ENCODE data around the gene MSANTD7. TPM values are rescaled to one million over a fixed set of nuclear protein-coding genes. Genes with fewer than 3 reads are reported as not detected.

The MSANTD7 gene
- total and polyA plus RNA-seq, 10 of the 15 experiments (the other 5 are each of a cell fraction or from before 2014, with no cell fraction given) = 3.5 to 22.8 (median 18.5) TPM

DNA sequence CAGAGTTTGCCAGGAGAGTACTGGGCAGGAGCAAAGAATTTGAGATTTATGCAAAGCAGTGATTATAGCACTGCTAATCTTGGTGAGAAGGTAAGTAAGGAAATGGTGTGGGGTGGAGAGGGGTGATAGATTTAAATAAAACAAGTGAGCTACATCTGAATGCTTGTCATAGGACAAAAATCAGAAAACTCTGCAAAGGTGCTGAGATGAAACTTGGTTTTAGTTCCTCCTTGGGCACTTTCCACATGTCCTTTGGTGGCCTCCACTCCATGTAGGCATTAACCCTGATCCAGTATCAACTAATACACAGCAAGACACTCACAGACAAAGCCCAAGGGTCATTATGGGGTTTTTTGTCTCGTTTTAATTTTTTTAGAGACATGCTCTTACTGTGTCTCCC lies 37.7 kb upstream of the MSANTD7 start (continued):
- TF ChIP-seq, protein P1, sequence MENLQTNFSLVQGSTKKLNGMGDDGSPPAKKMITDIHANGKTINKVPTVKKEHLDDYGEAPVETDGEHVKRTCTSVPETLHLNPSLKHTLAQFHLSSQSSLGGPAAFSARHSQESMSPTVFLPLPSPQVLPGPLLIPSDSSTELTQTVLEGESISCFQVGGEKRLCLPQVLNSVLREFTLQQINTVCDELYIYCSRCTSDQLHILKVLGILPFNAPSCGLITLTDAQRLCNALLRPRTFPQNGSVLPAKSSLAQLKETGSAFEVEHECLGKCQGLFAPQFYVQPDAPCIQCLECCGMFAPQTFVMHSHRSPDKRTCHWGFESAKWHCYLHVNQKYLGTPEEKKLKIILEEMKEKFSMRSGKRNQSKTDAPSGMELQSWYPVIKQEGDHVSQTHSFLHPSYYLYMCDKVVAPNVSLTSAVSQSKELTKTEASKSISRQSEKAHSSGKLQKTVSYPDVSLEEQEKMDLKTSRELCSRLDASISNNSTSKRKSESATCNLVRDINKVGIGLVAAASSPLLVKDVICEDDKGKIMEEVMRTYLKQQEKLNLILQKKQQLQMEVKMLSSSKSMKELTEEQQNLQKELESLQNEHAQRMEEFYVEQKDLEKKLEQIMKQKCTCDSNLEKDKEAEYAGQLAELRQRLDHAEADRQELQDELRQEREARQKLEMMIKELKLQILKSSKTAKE (IDR thresholded peaks at IDR 0.05; ENCODE audit: low read depth, poor library complexity, severe bottlenecking) = no peak
- TF ChIP-seq YBX1 (IDR thresholded peaks at IDR 0.05) (no peak), RAD51 (IDR thresholded peaks at IDR 0.05) (no peak), PAX5 (IDR thresholded peaks at IDR 0.05; ENCODE audit: borderline replicate concordance, low read depth, low read length) (no peak), MEF2B (IDR thresholded peaks at IDR 0.05; ENCODE audit: partially characterized antibody, poor library complexity, severe bottlenecking) (no peak)

DNA sequence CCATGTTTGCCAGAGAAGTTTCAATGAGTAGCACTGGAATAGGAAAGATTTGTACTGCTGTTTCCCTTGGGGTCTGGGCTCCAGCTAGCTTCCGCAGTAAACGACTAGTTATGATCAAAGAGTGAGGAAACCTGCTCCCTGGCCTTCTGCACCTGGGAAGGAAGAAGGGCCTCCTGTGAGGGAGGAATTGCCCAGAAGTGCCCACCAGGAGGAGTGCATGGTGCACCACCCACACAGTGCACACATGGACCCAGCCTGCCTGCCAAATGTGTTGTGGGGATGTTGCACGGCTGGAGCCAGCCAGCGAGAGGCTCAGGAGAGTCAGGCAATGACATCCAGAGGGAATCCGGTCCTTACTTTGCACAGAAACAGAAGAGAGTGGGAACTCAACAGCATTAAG lies 36.4 kb upstream of the MSANTD7 start:
- ChIA-PET RAD21 (ENCODE audit: unreplicated experiment) (no interaction called here), POLR2A (no interaction called here), SMC1A (ENCODE audit: uncharacterized antibody, unreplicated experiment) (interaction anchor here (0.6 to 1.4 kb wide), 3 partner anchors 11 to 75 kb away, joined by 3 read pairs; no protein-coding TSS in a partner anchor), CTCF (interaction anchor here (1.0 kb wide), 1 partner anchor 264 kb away, joined by 4 read pairs; no protein-coding TSS in a partner anchor)
- 36% methylated on average over 5 of the region's 5 CpGs for WGBS (ENCODE audit: insufficient coverage, insufficient replicate concordance, low lambda C conversion rate, missing lambda C conversion rate)
- in situ Hi-C loops (cut with MboI) = no loop called here
- Histone ChIP-seq H3K27ac (ENCODE audit: control insufficient read depth, insufficient read depth) (no peak overlapping the region), H2AFZ (ENCODE audit: control insufficient read depth, low read depth, low read length) (no peak overlapping the region), H3K4me3 (no peak overlapping the region), H3K4me2 (ENCODE audit: control insufficient read depth, insufficient read depth) (no peak overlapping the region), H3K4me1 (ENCODE audit: control insufficient read depth, insufficient read depth, low read length) (0 out of 2 replicates have a peak, but pooled peaks cover 5% of the 10 kb centered on the region), H3K9me3 (replicated peaks; ENCODE audit: control insufficient read depth, insufficient read depth, low read length) (no peaks in the 10 kb centered on the region), H3K27me3 (replicated peaks in 1 of 2; ENCODE audit: control insufficient read depth in 2 of 2, insufficient read depth in 2 of 2, low read length in 1 of 2) (no peaks in the 10 kb centered on the region), H4K20me1 (ENCODE audit: control insufficient read depth, insufficient read depth) (no peaks in the 10 kb centered on the region), H3K36me3 (ENCODE audit: control insufficient read depth in 2 of 2, insufficient read depth in 2 of 2, low read length in 1 of 2) (no peaks in the 10 kb centered on the region), H3K79me2 (ENCODE audit: control insufficient read depth, insufficient read depth, low read length) (no peaks in the 10 kb centered on the region), H3K9ac (ENCODE audit: control insufficient read depth, insufficient read depth, low read length) (no peak overlapping the region)
- intact Hi-C loops (cut with micrococcal nuclease; ENCODE audit: unreplicated experiment) = no loop called here
- TF ChIP-seq ZBED1 (IDR thresholded peaks at IDR 0.05; ENCODE audit: borderline replicate concordance) (no peak), ZSCAN29 (IDR thresholded peaks at IDR 0.05) (no peak), CREM (IDR thresholded peaks at IDR 0.05; ENCODE audit: low read depth) (no peak), IKZF1 (conservative IDR thresholded peaks at IDR 0.05) (no peak)
- FAIRE-seq (no peak), ATAC-seq (no peak), DNase-seq (ENCODE audit: low read depth, low spot score) (no peak)
- no TSS peak for BruUV-seq (replicated peaks)

Data from GM12878 (cell line).